Measurements from ENCODE around the gene TECPR1. TPM values are rescaled to one million over a fixed set of nuclear protein-coding genes. Genes with fewer than 3 reads are reported as not detected.
A peak's percentile ranks its signal among the peaks of the same experiment; 100 is the strongest.

Gene TECPR1
- total and polyA plus RNA-seq, 2 donors (not counting 1 experiment from before 2014, with no cell fraction given) = 20.9 to 52.2 TPM

- H3K27me3 ChIP-seq (replicated peaks in 1 of 4; ENCODE audit: control extremely low read depth in 1 of 4, control insufficient read depth in 3 of 4, insufficient read depth in 4 of 4, low read length in 3 of 4) = no peaks in the 10 kb centered on the region
- H3K4me2 ChIP-seq (replicated peaks; ENCODE audit: low read depth, low read length, poor library complexity, severe bottlenecking) = peak overlapping the region; percentile 99
- H3K4me1 Mint-ChIP-seq = peaks cover 40% of the 10 kb centered on the region
- H3K79me2 ChIP-seq (ENCODE audit: control insufficient read depth, insufficient read depth, low read length) = peaks cover 40% of the 10 kb centered on the region
- H3K9me3 ChIP-seq (ENCODE audit: control extremely low read depth in 1 of 3, control insufficient read depth in 2 of 3, insufficient read depth in 1 of 3, low read length in 2 of 3) = no peaks in the 10 kb centered on the region
- H3K9ac ChIP-seq (ENCODE audit: low read length) = no peak overlapping the region
- H3K4me1 ChIP-seq (ENCODE audit: control insufficient read depth in 2 of 2, insufficient read depth in 2 of 2, low read length in 2 of 2) = peaks cover 21 to 44% of the 10 kb centered on the region in 2 donors
- TF ChIP-seq EZH2 (IDR thresholded peaks at IDR 0.05; ENCODE audit: borderline replicate concordance, insufficient read depth, low read depth, low read length, poor library complexity, severe bottlenecking) = no peak
- no peak for TF ChIP-seq CTCF (IDR thresholded peaks at IDR 0.05)
- no peaks in the 10 kb centered on the region for H3K9me3 Mint-ChIP-seq (ENCODE audit: insufficient read depth)
- DNase-seq (no peak), ATAC-seq (ENCODE audit: low read depth) (no peak)
- ChIA-PET POLR2A (no interaction called here), CTCF (interaction anchor here (0.9 to 1.7 kb wide), 2 partner anchors 137 to 595 kb away, joined by 3 read pairs; no protein-coding TSS in a partner anchor)
- no peaks in the 10 kb centered on the region for H3K27me3 Mint-ChIP-seq
- no peak overlapping the region for H3K4me3 ChIP-seq (ENCODE audit: control extremely low read depth in 1 of 5, extremely low read depth in 1 of 5, insufficient read depth in 1 of 5, low read depth in 2 of 5, low read length in 4 of 5)
- no peak overlapping the region for H3K27ac Mint-ChIP-seq
- H4K20me1 ChIP-seq (ENCODE audit: control insufficient read depth, insufficient read depth, low read length, poor library complexity, severe bottlenecking) = peaks cover 60% of the 10 kb centered on the region
- WGBS (ENCODE audit: insufficient coverage) = 62% methylated on average over 16 of the region's 20 CpGs
- intact Hi-C loops (cut with micrococcal nuclease) = no loop called here
- peak overlapping the region; percentile 87 for H3K4me3 Mint-ChIP-seq
- no peak overlapping the region for H2AFZ ChIP-seq (ENCODE audit: insufficient read depth, low read depth, low read length, poor library complexity, severe bottlenecking)
- no peak overlapping the region for H3K27ac ChIP-seq (ENCODE audit: low read length in 2 of 2)
- no peaks in the 10 kb centered on the region for H3K36me3 ChIP-seq (replicated peaks in 1 of 2; ENCODE audit: control extremely low read depth in 1 of 2, control insufficient read depth in 1 of 2, extremely low read depth in 1 of 2, insufficient read depth in 2 of 2, low read length in 1 of 2)
These were observed 32.5 kb upstream of the TECPR1 start for GRCh38 chr7:98284335-98285036.

DNA sequence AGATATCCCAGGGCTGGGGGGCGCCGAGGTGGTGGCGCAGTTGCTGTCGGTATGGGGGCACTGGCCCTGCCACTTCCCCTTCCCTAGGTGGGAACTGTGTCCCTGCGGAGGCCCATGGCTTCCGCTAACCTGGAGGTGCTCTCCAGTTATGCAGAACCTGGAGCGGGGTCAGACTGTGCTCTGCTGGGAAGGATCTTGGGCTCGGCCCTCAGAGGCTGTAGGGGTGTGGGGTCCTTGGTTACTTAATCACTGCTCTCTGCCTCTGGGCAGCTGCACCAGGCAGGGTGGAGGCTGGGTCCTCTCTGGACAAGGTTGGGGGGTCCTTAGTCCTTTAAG is 31.8 kb upstream of the TECPR1 start:
- Histone ChIP-seq H3K9ac (ENCODE audit: low read length) (no peak overlapping the region), H3K36me3 (replicated peaks in 1 of 2; ENCODE audit: control extremely low read depth in 1 of 2, control insufficient read depth in 1 of 2, extremely low read depth in 1 of 2, insufficient read depth in 2 of 2, low read length in 1 of 2) (no peaks in the 10 kb centered on the region), H2AFZ (ENCODE audit: insufficient read depth, low read depth, low read length, poor library complexity, severe bottlenecking) (no peak overlapping the region), H3K4me3 (ENCODE audit: control extremely low read depth in 1 of 5, extremely low read depth in 1 of 5, insufficient read depth in 1 of 5, low read depth in 2 of 5, low read length in 4 of 5) (peak overlapping the region in 1 of 5 experiments; percentile 31), H3K4me2 (replicated peaks; ENCODE audit: low read depth, low read length, poor library complexity, severe bottlenecking) (peak overlapping the region; percentile 99), H3K27me3 (replicated peaks in 1 of 4; ENCODE audit: control extremely low read depth in 1 of 4, control insufficient read depth in 3 of 4, insufficient read depth in 4 of 4, low read length in 3 of 4) (no peaks in the 10 kb centered on the region), H3K79me2 (ENCODE audit: control insufficient read depth, insufficient read depth, low read length) (peaks cover 40% of the 10 kb centered on the region), H3K9me3 (ENCODE audit: control extremely low read depth in 1 of 3, control insufficient read depth in 2 of 3, insufficient read depth in 1 of 3, low read length in 2 of 3) (no peaks in the 10 kb centered on the region), H3K27ac (ENCODE audit: low read length in 2 of 2) (no peak overlapping the region), H4K20me1 (ENCODE audit: control insufficient read depth, insufficient read depth, low read length, poor library complexity, severe bottlenecking) (peaks cover 53% of the 10 kb centered on the region), H3K4me1 (ENCODE audit: control insufficient read depth in 2 of 2, insufficient read depth in 2 of 2, low read length in 2 of 2) (peaks cover 21 to 44% of the 10 kb centered on the region in 2 donors)
- ChIA-PET CTCF (interaction anchor here (1.7 kb wide), 1 partner anchor 137 kb away, joined by 3 read pairs; no protein-coding TSS in a partner anchor), POLR2A (no interaction called here)
- intact Hi-C loops (cut with micrococcal nuclease) = no loop called here
- TF ChIP-seq EZH2 (IDR thresholded peaks at IDR 0.05; ENCODE audit: borderline replicate concordance, insufficient read depth, low read depth, low read length, poor library complexity, severe bottlenecking) (no peak), CTCF (IDR thresholded peaks at IDR 0.05) (no peak)
- ATAC-seq (ENCODE audit: low read depth) (no peak), DNase-seq (no peak)
- Mint-ChIP-seq H3K27ac (no peak overlapping the region), H3K9me3 (ENCODE audit: insufficient read depth) (no peaks in the 10 kb centered on the region), H3K27me3 (no peaks in the 10 kb centered on the region), H3K4me3 (peak overlapping the region; percentile 87), H3K4me1 (peaks cover 40% of the 10 kb centered on the region)
- 82% methylated on average over 8 of the region's 8 CpGs for WGBS (ENCODE audit: insufficient coverage)

All from B cell (primary cell).